Activated T-cell treated with anti-CD3 and anti-CD28 coated beads, Interleukin-2, amount 50 U/mL, for 72 hours (primary cell): ENCODE results near the gene GALK2. TPM values are rescaled to one million over a fixed set of nuclear protein-coding genes. Genes with fewer than 3 reads are reported as not detected.

Experiments
- ATAC-seq, 2 donors: fragments of 150-1000 bp; cut with Tn5 transposase; replicated peaks in 1 of 2; 2 replicates each; pipeline ENCODE4 v1.10.0; 2021; ENCODE audit warnings: moderate library complexity in 2 of 2, mild to moderate bottlenecking in 1 of 2
- DNase-seq, 2 donors: peaks; one replicate each; pipeline ENCODE4 v3.0.0; 2021 to 2022; ENCODE audit warnings: mixed read lengths in 1 of 2
- H3K27ac Mint-ChIP-seq: one replicate; pipeline ENCODE4 v1.8.0; 2022; ENCODE audit warnings: mild to moderate bottlenecking, moderate library complexity, mixed read lengths
- H3K27me3 Mint-ChIP-seq: one replicate; pipeline ENCODE4 v1.8.0; 2022; ENCODE audit warnings: low read depth, mixed read lengths
- H3K36me3 Mint-ChIP-seq, 2 donors: one replicate each; pipeline ENCODE4 v1.8.0; 2022; ENCODE audit warnings: mixed read lengths in 2 of 2, mild to moderate bottlenecking in 1 of 2; ENCODE audit not compliant: insufficient read depth in 2 of 2
- H3K4me1 Mint-ChIP-seq: one replicate; pipeline ENCODE4 v1.8.0; 2022; ENCODE audit warnings: low read depth, mixed read lengths
- H3K4me3 Mint-ChIP-seq, 2 donors: one replicate each; pipeline ENCODE4 v1.8.0; 2022; ENCODE audit warnings: mild to moderate bottlenecking in 2 of 2, mixed read lengths in 2 of 2, moderate library complexity in 2 of 2
- H3K9me3 Mint-ChIP-seq, 2 donors: one replicate each; pipeline ENCODE4 v1.8.0; 2022; ENCODE audit warnings: mixed read lengths in 2 of 2
- total RNA-seq, 2 donors: library from RNA; stranded (reverse); gene quantifications; one replicate each; pipeline ENCODE4 v1.2.3, GENCODE V29; 2022

Gene GALK2
- total RNA-seq, 2 donors from 2014 or later: 27.3 to 37.8 TPM

DNA sequence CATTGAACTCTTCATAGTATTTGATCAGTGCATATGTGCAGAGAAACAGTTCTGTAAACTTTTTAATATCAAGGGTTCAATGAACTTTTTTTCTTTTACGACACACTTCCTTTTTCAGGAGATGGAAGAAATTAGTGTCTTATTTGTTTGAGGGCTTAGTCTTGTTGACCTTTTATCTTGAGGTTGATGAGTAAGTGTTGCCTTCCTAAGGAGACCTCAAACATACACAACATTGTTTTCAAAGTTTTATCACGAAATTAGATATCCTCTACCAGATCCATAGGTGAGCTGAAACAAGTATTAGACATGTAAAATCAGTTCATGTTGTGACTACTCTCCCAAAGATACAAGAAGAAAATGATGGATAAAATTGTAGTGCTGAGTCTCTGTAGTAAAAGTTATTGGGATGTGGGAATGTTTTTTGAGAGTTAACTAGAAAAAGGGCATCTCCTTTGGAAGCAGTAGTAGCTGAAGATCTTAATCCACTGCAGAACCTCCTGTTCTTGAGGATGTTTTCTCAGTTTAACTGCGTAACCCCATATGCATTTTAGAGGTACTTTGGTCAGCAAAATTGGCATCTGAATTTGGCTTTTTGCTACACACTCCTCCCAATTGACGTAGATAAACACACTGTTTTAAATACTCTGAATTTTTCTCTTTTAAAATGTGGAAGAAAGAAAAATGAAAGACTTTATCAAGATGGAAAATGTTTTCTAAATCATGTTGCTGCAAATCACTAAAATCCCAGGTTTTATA is 116.8 kb downstream of the GALK2 start:
- H3K4me3 Mint-ChIP-seq: peak overlapping the region in 1 of 2 donors; percentile 40
- H3K27me3 Mint-ChIP-seq: no peaks in the 10 kb centered on the region
- ATAC-seq: peak; percentile 81
- H3K36me3 Mint-ChIP-seq: peaks cover 13 to 39% of the 10 kb centered on the region in 2 donors
- peaks cover 28% of the 10 kb centered on the region for H3K4me1 Mint-ChIP-seq
- DNase-seq: no peak
- peaks cover 0 to 1% of the 10 kb centered on the region in 2 donors for H3K9me3 Mint-ChIP-seq
- H3K27ac Mint-ChIP-seq: peak overlapping the region; percentile 26

DNA sequence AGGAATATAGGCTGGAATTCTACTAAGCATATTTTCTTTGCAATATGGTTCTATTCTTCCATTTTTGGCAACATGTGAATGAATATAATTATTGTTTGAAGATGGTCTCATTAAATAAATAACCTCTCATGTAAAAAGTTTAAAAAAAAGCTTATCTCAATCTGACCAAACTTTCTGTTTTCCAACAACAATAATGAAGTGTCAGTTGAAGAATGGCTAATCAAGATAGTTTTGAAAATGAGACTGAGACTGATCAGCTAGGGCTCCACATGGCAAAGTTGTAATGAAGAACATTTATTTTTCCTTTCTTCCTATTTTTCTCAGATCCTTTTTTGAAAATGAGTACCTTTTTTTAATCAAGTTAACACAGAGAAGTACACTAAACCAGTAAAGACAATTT is 117.4 kb downstream of the GALK2 start:
- DNase-seq (no peak), ATAC-seq (no peak)
- peaks cover 13 to 42% of the 10 kb centered on the region in 2 donors for H3K36me3 Mint-ChIP-seq
- peak overlapping the region; percentile 17 for H3K27ac Mint-ChIP-seq
- H3K9me3 Mint-ChIP-seq: peaks cover 0 to 1% of the 10 kb centered on the region in 2 donors
- peaks cover 28% of the 10 kb centered on the region for H3K4me1 Mint-ChIP-seq
- no peak overlapping the region for H3K4me3 Mint-ChIP-seq
- H3K27me3 Mint-ChIP-seq: no peaks in the 10 kb centered on the region

DNA sequence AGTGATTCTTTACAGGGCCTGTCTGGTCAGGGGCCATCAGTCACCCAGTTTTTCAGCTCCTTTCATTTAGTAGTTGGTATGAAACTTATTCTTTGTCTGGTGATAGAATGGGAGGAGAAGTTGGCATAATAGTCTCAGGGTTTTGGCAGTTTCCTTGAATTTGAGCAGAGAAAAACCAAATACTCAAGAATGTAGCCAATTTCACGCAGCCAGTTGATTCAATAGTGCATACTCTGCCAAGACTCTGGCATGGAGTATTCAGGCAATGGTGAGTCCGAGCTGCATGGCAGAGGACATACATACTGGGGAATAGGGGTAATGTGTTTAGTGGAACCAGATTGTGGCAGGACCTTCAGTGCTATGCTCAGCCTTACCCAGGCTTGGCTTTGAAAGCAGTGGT is 118.3 kb downstream of the GALK2 start:
- ATAC-seq (no peak), DNase-seq (no peak)
- Mint-ChIP-seq H3K9me3 (peaks cover 0 to 1% of the 10 kb centered on the region in 2 donors), H3K36me3 (peaks cover 15 to 42% of the 10 kb centered on the region in 2 donors), H3K27me3 (no peaks in the 10 kb centered on the region), H3K4me3 (no peak overlapping the region), H3K4me1 (peaks cover 28% of the 10 kb centered on the region), H3K27ac (peak overlapping the region; percentile 5)

DNA sequence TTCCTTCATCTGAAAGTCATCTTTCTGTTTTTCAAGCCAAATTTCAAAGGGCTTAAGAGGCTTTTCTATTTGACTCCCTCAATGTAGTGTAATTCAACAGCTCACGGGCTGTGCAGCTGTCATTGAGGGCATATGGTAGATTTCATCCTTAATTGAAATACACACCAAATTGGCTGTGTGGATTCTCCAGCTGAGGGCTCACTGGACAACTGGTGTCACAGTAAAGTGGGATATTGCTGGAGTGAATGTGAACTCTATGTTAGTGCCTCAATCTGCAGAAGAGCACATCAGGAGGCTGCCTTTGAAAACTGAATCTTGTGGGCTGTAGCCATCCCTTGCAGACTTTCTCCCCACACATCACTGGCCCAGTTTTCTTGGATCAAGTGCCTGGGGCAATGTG is 120.1 kb downstream of the GALK2 start:
- peak overlapping the region; percentile 47 for H3K27ac Mint-ChIP-seq
- peaks cover 27% of the 10 kb centered on the region for H3K4me1 Mint-ChIP-seq
- ATAC-seq (no peak), DNase-seq (no peak)
- H3K4me3 Mint-ChIP-seq: no peak overlapping the region
- H3K36me3 Mint-ChIP-seq: peaks cover 15 to 36% of the 10 kb centered on the region in 2 donors
- H3K9me3 Mint-ChIP-seq: peaks cover 0 to 1% of the 10 kb centered on the region in 2 donors
- no peaks in the 10 kb centered on the region for H3K27me3 Mint-ChIP-seq

DNA sequence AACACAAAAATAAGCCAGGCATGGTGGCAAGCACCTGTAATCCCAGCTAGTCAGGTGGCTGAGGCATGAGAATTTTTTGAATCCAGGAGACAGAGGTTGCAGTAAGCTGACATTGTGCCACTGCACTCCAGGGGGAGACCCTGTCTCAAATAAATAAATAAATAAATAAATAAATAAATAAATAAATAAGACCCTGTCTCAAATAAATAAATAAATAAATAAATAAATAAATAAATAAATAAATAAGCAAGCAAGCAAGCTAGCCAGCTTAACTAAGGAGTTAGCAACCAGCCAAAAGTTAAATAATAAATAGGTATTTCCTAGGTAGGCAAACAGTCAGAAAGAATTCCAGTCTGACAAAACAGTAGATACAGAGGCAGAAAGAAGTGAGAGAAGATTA is 123.9 kb downstream of the GALK2 start:
- ATAC-seq: no peak
- no peak for DNase-seq
- no peak overlapping the region for H3K27ac Mint-ChIP-seq
- H3K4me3 Mint-ChIP-seq: no peak overlapping the region
- no peaks in the 10 kb centered on the region for H3K27me3 Mint-ChIP-seq
- H3K36me3 Mint-ChIP-seq: peaks cover 13 to 32% of the 10 kb centered on the region in 2 donors
- peaks cover 0 to 3% of the 10 kb centered on the region in 2 donors for H3K9me3 Mint-ChIP-seq
- peaks cover 5% of the 10 kb centered on the region for H3K4me1 Mint-ChIP-seq

DNA sequence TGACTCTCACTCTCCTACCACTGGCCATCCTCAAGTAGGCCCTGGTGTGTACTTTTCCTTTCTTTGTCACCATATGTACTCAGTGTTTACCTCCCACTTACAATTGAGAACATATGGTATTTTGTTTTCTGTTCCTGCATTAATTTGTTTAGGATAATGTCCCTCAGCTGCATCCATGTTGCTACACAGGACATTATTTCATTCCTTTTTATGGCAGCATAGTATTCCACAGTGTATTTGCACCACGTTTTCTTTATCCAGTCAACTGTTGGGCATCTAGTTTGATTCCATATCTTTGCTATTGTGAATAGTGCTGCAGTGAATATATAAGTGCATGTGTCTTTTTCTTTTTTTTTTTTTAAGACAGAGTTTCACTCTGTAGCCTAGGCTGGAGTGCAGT is 126.2 kb downstream of the GALK2 start:
- H3K36me3 Mint-ChIP-seq: peaks cover 16 to 33% of the 10 kb centered on the region in 2 donors
- H3K27me3 Mint-ChIP-seq: no peaks in the 10 kb centered on the region
- ATAC-seq (no peak), DNase-seq (no peak)
- no peak overlapping the region for H3K27ac Mint-ChIP-seq
- peaks cover 3 to 4% of the 10 kb centered on the region in 2 donors for H3K9me3 Mint-ChIP-seq
- H3K4me1 Mint-ChIP-seq: peaks cover 10% of the 10 kb centered on the region
- H3K4me3 Mint-ChIP-seq: no peak overlapping the region

DNA sequence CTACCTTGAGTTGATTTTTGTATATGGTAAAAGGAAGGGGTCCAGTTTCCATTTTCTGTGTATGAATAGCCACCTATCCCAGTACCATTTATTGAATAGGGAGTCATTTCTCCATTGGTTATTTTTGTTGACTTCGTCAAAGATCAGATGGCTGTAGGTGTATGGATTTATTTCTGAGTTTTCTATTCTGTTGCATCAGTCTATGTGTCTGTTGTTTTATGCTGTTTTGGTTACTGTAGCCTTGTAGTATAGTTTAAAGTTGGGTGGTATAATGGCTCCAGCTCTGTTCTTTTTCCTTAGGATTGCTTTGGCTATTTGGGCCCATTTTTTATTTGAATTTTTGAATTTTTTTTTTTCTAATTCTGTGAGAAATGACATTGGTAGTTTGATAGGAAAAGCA is 127.5 kb downstream of the GALK2 start:
- no peak overlapping the region for H3K4me3 Mint-ChIP-seq
- peaks cover 3 to 5% of the 10 kb centered on the region in 2 donors for H3K9me3 Mint-ChIP-seq
- H3K36me3 Mint-ChIP-seq: peaks cover 16 to 28% of the 10 kb centered on the region in 2 donors
- no peaks in the 10 kb centered on the region for H3K27me3 Mint-ChIP-seq
- ATAC-seq (no peak), DNase-seq (no peak)
- peaks cover 10% of the 10 kb centered on the region for H3K4me1 Mint-ChIP-seq
- H3K27ac Mint-ChIP-seq: peak overlapping the region; percentile 58

DNA sequence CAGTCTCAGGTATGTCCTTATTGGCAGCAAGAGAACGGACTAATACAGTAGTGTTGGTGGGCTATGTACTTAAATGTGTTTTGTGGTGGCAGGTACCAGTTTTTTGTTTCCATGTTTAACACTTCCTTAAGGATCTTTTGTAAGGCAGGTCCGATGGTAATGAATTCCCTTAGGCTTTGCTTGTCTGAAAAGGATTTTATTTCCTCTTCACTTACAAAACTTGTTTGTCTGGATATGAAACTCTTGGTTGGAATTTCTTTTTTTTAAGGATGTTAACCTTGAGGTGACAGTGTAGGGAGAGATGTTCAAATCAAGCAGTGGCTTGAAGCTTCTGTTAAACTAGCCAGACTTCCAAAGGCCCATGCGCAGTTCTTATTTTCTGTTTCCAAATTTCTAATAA is 130.8 kb downstream of the GALK2 start:
- Mint-ChIP-seq H3K36me3 (peaks cover 8 to 21% of the 10 kb centered on the region in 2 donors), H3K27me3 (no peaks in the 10 kb centered on the region), H3K27ac (no peak overlapping the region), H3K9me3 (peaks cover 3 to 5% of the 10 kb centered on the region in 2 donors), H3K4me1 (peaks cover 10% of the 10 kb centered on the region), H3K4me3 (no peak overlapping the region)
- ATAC-seq (no peak), DNase-seq (no peak)

DNA sequence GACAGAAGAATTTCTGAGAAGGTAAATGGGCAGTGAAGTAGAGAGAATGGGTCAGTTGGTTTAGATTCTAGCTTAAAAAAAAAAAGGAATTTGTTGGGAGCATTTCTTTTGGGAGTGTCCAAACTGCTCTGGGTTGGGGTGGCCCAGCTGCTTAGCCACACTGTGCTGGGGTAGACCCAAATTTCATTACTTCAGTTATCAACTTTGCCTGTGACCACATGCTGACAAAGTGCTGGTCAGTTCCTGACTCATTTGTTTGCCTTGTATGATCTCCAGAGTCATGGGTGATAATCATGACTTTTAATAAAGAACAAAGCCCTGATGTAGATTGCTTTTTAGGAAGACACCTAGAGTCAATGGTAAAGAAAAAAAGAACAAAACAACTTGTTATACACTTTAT is 131.5 kb downstream of the GALK2 start:
- Mint-ChIP-seq H3K4me3 (no peak overlapping the region), H3K27ac (no peak overlapping the region), H3K9me3 (peaks cover 0 to 5% of the 10 kb centered on the region in 2 donors), H3K27me3 (no peaks in the 10 kb centered on the region), H3K4me1 (peaks cover 10% of the 10 kb centered on the region), H3K36me3 (peaks cover 8 to 16% of the 10 kb centered on the region in 2 donors)
- DNase-seq (no peak), ATAC-seq (no peak)

DNA sequence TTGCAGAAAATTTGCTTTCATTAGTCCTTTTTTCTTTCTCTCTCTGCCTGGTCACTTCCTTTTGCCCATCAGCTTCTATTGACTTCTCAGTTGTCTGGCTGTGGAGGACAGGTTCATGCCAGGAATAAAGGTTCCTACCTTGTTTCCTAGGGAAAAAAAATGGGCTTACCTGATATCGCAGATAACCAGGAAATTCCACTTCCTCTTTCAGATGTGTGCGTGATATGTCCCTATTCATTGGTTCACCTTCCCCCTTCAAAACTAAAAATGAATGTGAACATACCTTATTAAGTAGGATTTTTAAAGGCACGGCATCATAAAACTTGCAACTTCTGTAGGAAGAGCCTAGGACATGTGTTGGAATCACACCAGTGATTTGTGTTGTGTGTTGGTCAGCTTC is 133.0 kb downstream of the GALK2 start:
- H3K27ac Mint-ChIP-seq: no peak overlapping the region
- H3K27me3 Mint-ChIP-seq: no peaks in the 10 kb centered on the region
- ATAC-seq (no peak), DNase-seq (no peak)
- H3K4me1 Mint-ChIP-seq: peaks cover 6% of the 10 kb centered on the region
- H3K9me3 Mint-ChIP-seq: peaks cover 0 to 5% of the 10 kb centered on the region in 2 donors
- no peak overlapping the region for H3K4me3 Mint-ChIP-seq
- H3K36me3 Mint-ChIP-seq: peaks cover 5 to 11% of the 10 kb centered on the region in 2 donors

DNA sequence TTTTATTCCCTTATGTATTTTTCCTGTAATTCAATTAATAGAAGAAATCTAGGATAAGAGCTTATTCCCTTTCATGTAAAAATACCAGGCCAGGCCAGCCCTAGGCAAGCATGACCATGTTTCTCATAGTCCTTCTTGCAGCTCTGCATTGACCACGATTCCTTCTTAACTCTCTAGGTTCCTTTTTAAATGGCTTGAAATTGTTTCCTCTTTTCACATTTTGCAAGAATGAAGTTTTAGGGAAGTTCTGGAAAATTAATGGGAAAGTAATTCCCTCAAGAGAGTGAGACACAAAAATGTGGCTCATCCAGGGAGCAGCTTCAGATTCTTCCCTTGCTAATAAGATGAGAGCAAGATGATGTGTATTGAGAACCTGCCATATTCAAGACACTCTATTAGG is 136.5 kb downstream of the GALK2 start:
- H3K4me1 Mint-ChIP-seq: no peaks in the 10 kb centered on the region
- H3K9me3 Mint-ChIP-seq: no peaks in the 10 kb centered on the region
- peaks cover 0 to 5% of the 10 kb centered on the region in 2 donors for H3K36me3 Mint-ChIP-seq
- no peaks in the 10 kb centered on the region for H3K27me3 Mint-ChIP-seq
- H3K4me3 Mint-ChIP-seq: no peak overlapping the region
- DNase-seq (no peak), ATAC-seq (no peak)
- no peak overlapping the region for H3K27ac Mint-ChIP-seq

DNA sequence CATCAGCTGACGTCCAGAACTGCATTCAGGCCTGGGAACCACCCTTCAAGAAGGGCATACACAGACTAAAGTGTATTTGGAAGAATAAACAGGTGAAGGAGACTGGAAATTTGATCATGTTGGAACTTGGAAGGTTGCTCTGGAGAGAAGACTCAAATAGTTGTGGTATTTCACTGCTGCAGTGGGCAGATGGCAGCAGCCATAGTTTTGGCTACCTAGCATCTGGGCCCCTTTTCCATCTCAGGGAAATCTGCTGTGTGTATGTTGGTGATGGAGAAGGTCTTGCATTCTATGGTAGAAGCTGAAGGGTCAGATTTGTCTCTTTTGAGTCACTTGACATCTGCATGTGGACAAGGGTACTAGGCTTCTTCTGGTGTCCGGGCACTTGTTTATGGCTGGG is 138.6 kb downstream of the GALK2 start:
- Mint-ChIP-seq H3K27ac (no peak overlapping the region), H3K9me3 (no peaks in the 10 kb centered on the region), H3K27me3 (no peaks in the 10 kb centered on the region), H3K4me1 (peaks cover 5% of the 10 kb centered on the region), H3K36me3 (peaks cover 2 to 8% of the 10 kb centered on the region in 2 donors), H3K4me3 (no peak overlapping the region)
- DNase-seq (no peak), ATAC-seq (no peak)

DNA sequence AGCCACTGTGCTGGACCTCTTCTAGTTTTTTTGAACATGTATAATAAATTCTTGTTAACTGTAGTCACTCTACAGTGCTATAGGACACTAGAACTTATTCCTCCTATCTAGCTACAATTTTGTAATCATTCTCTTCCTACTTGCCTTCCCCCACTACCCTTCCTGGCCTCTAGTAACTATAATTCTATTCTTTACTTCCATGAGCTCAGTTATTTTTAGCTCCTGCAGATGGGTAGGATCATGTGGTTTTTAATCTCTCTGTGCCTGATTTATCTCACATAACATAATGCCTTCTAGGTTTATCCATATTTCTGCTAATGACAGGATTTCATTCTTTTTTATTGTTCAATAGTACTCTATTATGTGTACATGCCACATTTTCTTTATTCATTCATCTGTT is 139.8 kb downstream of the GALK2 start:
- Mint-ChIP-seq H3K27ac (no peak overlapping the region), H3K27me3 (no peaks in the 10 kb centered on the region), H3K4me1 (peaks cover 5% of the 10 kb centered on the region), H3K4me3 (no peak overlapping the region), H3K9me3 (no peaks in the 10 kb centered on the region), H3K36me3 (peaks cover 3 to 11% of the 10 kb centered on the region in 2 donors)
- ATAC-seq (no peak), DNase-seq (no peak)

DNA sequence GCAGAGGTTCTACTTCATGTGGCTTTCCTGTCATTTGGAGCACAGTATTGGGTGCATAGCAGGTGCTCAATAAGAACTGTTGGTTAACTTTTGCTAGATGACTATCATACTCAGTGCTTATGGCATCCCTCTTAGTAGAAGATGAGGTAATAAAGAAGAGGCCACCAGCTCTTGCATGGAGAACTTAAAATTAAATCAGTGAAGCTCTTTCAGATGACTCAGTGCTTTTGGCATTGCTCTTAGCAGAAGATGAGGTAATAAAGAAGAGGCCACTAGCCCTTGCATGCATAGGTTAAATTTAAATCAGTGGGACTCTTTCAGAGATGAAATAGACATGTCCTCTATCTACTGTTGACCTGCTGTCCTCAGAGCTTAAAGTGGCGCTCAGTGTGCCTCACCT is 143.6 kb downstream of the GALK2 start:
- no peak for DNase-seq
- ATAC-seq: peak in 1 of 2 donors; percentile 39
- Mint-ChIP-seq H3K27ac (no peak overlapping the region), H3K9me3 (peaks cover 0 to 4% of the 10 kb centered on the region in 2 donors), H3K4me1 (peaks cover 5% of the 10 kb centered on the region), H3K27me3 (no peaks in the 10 kb centered on the region), H3K36me3 (peaks cover 6 to 9% of the 10 kb centered on the region in 2 donors), H3K4me3 (no peak overlapping the region)
